H9 (cell line): Measurements from ENCODE around the gene ZNF474. TPM values are rescaled to one million over a fixed set of nuclear protein-coding genes. Genes with fewer than 3 reads are reported as not detected.

Source experiments
- DNase-seq: peaks from one replicate; pipeline ENCODE4 v3.0.0-alpha.2; 2017
- H2AFZ ChIP-seq: one replicate; pipeline ENCODE4 v1.6.1; 2013; ENCODE audit warnings: mild to moderate bottlenecking, low read length, control low read depth, moderate library complexity
- H2AK5ac ChIP-seq: 2 replicates; pipeline ENCODE4 v1.6.1; 2013; ENCODE audit warnings: low read length, control low read depth, mixed read lengths; ENCODE audit not compliant: insufficient read length
- H2BK120ac ChIP-seq: one replicate; pipeline ENCODE4 v1.6.1; 2013; ENCODE audit warnings: low read depth, mild to moderate bottlenecking, low read length, control low read depth, inconsistent platforms; ENCODE audit not compliant: poor library complexity, severe bottlenecking
- H2BK12ac ChIP-seq: 2 replicates; pipeline ENCODE4 v1.6.1; 2013; ENCODE audit warnings: low read length, control low read depth, mixed read lengths, low read depth; ENCODE audit not compliant: insufficient read length
- H2BK15ac ChIP-seq: 2 replicates; pipeline ENCODE4 v1.6.1; 2013; ENCODE audit warnings: low read depth, low read length, control low read depth
- H2BK20ac ChIP-seq: one replicate; pipeline ENCODE4 v1.6.1; 2013; ENCODE audit warnings: low read depth, mild to moderate bottlenecking, low read length, control low read depth, inconsistent platforms; ENCODE audit not compliant: poor library complexity, severe bottlenecking
- H2BK5ac ChIP-seq: 2 replicates; pipeline ENCODE4 v1.6.1; 2013; ENCODE audit warnings: low read length, control low read depth, mixed read lengths; ENCODE audit not compliant: insufficient read length
- H3K14ac ChIP-seq: 2 replicates; pipeline ENCODE4 v1.6.1; 2013; ENCODE audit warnings: low read length, control low read depth; ENCODE audit not compliant: insufficient read depth
- H3K18ac ChIP-seq: 2 replicates; pipeline ENCODE4 v1.6.1; 2013; ENCODE audit warnings: low read depth, mild to moderate bottlenecking, mixed read lengths, low read length, control low read depth; ENCODE audit not compliant: insufficient read length
- H3K23ac ChIP-seq: 2 replicates; pipeline ENCODE4 v1.6.1; 2013; ENCODE audit warnings: low read length, control low read depth, mixed read lengths, low read depth; ENCODE audit not compliant: insufficient read length
- H3K23me2 ChIP-seq: 2 replicates; pipeline ENCODE4 v1.6.1; 2013; ENCODE audit warnings: low read depth, mild to moderate bottlenecking, mixed read lengths, low read length, control low read depth; ENCODE audit not compliant: insufficient read length, poor library complexity, severe bottlenecking
- H3K27ac ChIP-seq: 2 replicates; pipeline ENCODE4 v1.5.1; 2013; ENCODE audit warnings: low read length, control low read depth, mixed read lengths, low read depth; ENCODE audit not compliant: insufficient read length
- H3K27me3 ChIP-seq: 2 replicates; pipeline ENCODE4 v1.6.1; 2013; ENCODE audit warnings: low read length, control low read depth, inconsistent platforms; ENCODE audit not compliant: insufficient read depth
- H3K4ac ChIP-seq: 2 replicates; pipeline ENCODE4 v1.6.1; 2013; ENCODE audit warnings: low read depth, mild to moderate bottlenecking, control low read depth, inconsistent platforms, low read length, moderate library complexity
- H3K4me1 ChIP-seq: 2 replicates; pipeline ENCODE4 v1.6.1; 2013; ENCODE audit warnings: low read length, control low read depth, inconsistent platforms; ENCODE audit not compliant: insufficient read depth
- H3K4me2 ChIP-seq: 2 replicates; pipeline ENCODE4 v1.6.1; 2013; ENCODE audit warnings: low read length, control low read depth, mixed read lengths; ENCODE audit not compliant: insufficient read length, insufficient read depth
- H3K56ac ChIP-seq: 2 replicates; pipeline ENCODE4 v1.6.1; 2013; ENCODE audit warnings: low read depth, mild to moderate bottlenecking, mixed read lengths, low read length, control low read depth; ENCODE audit not compliant: insufficient read length
- H3K79me1 ChIP-seq: 2 replicates; pipeline ENCODE4 v1.6.1; 2013; ENCODE audit warnings: low read depth, mild to moderate bottlenecking, moderate library complexity, low read length, control low read depth, inconsistent platforms; ENCODE audit not compliant: insufficient read depth, poor library complexity, severe bottlenecking
- H3K79me2 ChIP-seq: 2 replicates; pipeline ENCODE4 v1.6.1; 2013; ENCODE audit warnings: low read length, control low read depth, inconsistent platforms; ENCODE audit not compliant: insufficient read depth
- H3K9ac ChIP-seq: 2 replicates; pipeline ENCODE4 v1.6.1; 2013; ENCODE audit warnings: low read length, control low read depth, mixed read lengths; ENCODE audit not compliant: insufficient read length; ENCODE audit errors: extremely low read depth
- H3K9me3 ChIP-seq: one replicate; pipeline ENCODE4 v1.6.1; 2013; ENCODE audit warnings: low read depth, low read length, inconsistent platforms; ENCODE audit not compliant: control insufficient read depth
- H3T11ph ChIP-seq: one replicate; pipeline ENCODE4 v1.6.1; 2013; ENCODE audit warnings: mild to moderate bottlenecking, low read length, control low read depth, inconsistent platforms
- H4K20me1 ChIP-seq: one replicate; pipeline ENCODE4 v1.6.1; 2013; ENCODE audit not compliant: control insufficient read depth, insufficient read length, insufficient read depth
- H4K5ac ChIP-seq: 2 replicates; pipeline ENCODE4 v1.6.1; 2013; ENCODE audit warnings: low read depth, mild to moderate bottlenecking, mixed read lengths, low read length, control low read depth; ENCODE audit not compliant: insufficient read length
- H4K8ac ChIP-seq: replicated peaks from 2 replicates; pipeline ENCODE4 v1.6.1; 2013; ENCODE audit warnings: low read length, control low read depth, mixed read lengths, low read depth; ENCODE audit not compliant: insufficient read length
- H4K91ac ChIP-seq: 2 replicates; pipeline ENCODE4 v1.6.1; 2013; ENCODE audit warnings: low read depth, mild to moderate bottlenecking, moderate library complexity, mixed read lengths, low read length, control low read depth; ENCODE audit not compliant: insufficient read length
- H3K27ac Mint-ChIP-seq, 3 experiments: 2 replicates in 2 of 3; 3 replicates in 1 of 3; pipeline ENCODE4 v1.8.0; 2020 to 2021; ENCODE audit warnings: mixed read lengths in 3 of 3, mild to moderate bottlenecking in 1 of 3, moderate library complexity in 1 of 3
- H3K27me3 Mint-ChIP-seq: 2 replicates; pipeline ENCODE4 v1.8.0; 2021; ENCODE audit warnings: low read depth, mild to moderate bottlenecking, moderate library complexity, mixed read lengths
- H3K36me3 Mint-ChIP-seq, 3 experiments: 2 replicates in 2 of 3; 3 replicates in 1 of 3; pipeline ENCODE4 v1.8.0; 2020 to 2021; ENCODE audit warnings: low read depth in 3 of 3, mixed read lengths in 3 of 3; ENCODE audit not compliant: insufficient read depth in 1 of 3
- H3K4me1 Mint-ChIP-seq, 2 experiments: 2 replicates each; pipeline ENCODE4 v1.8.0; 2020; ENCODE audit warnings: mixed read lengths in 2 of 2
- H3K4me3 Mint-ChIP-seq, 2 experiments: 2 replicates in 1 of 2; 3 replicates in 1 of 2; pipeline ENCODE4 v1.8.0; 2020 to 2021; ENCODE audit warnings: mild to moderate bottlenecking in 2 of 2, mixed read lengths in 2 of 2, moderate library complexity in 1 of 2
- H3K9me3 Mint-ChIP-seq, 2 experiments: 2 replicates in 1 of 2; 3 replicates in 1 of 2; pipeline ENCODE4 v1.8.0; 2020; ENCODE audit warnings: mild to moderate bottlenecking in 2 of 2, mixed read lengths in 2 of 2, moderate library complexity in 1 of 2
- CTCF ChIP-seq: fragments of 200-600 bp; sonication (generic); conservative IDR thresholded peaks from 3 replicates; pipeline ENCODE4 v1.8.0; 2021; ENCODE audit warnings: antibody characterized with exemption, mild to moderate bottlenecking
- total RNA-seq: library from RNA; stranded (reverse); gene quantifications from 2 replicates; pipeline ENCODE4 v1.2.1, GENCODE V29; 2021

The ZNF474 gene
- total RNA-seq, 1 experiment from 2014 or later: not detected

- Histone ChIP-seq H3K27me3 (no peaks in the 10 kb centered on the region), H3K14ac (no peak overlapping the region), H2BK15ac (no peak overlapping the region), H3K9me3 (no peaks in the 10 kb centered on the region), H3K23ac (no peak overlapping the region), H3K56ac (no peak overlapping the region), H4K20me1 (no peaks in the 10 kb centered on the region), H2BK12ac (no peak overlapping the region), H3K18ac (no peak overlapping the region), H2AK5ac (no peak overlapping the region), H3T11ph (no peak overlapping the region), H3K79me1 (no peaks in the 10 kb centered on the region), H2BK120ac (no peak overlapping the region), H3K79me2 (no peaks in the 10 kb centered on the region), H2AFZ (no peak overlapping the region), H4K8ac (no peak overlapping the region), H3K4me1 (no peaks in the 10 kb centered on the region), H3K4me2 (no peak overlapping the region), H3K9ac (no peak overlapping the region), H2BK5ac (no peak overlapping the region), H4K91ac (no peak overlapping the region), H3K4ac (no peak overlapping the region), H4K5ac (no peak overlapping the region), H3K23me2 (no peaks in the 10 kb centered on the region), H3K27ac (no peak overlapping the region), H2BK20ac (no peak overlapping the region)
- H3K4me3 Mint-ChIP-seq: no peak overlapping the region
- TF ChIP-seq CTCF: no peak
- peaks cover 9 to 12% of the 10 kb centered on the region in 2 experiments for H3K4me1 Mint-ChIP-seq
- DNase-seq: no peak
- H3K27ac Mint-ChIP-seq: no peak overlapping the region
- no peaks in the 10 kb centered on the region for H3K27me3 Mint-ChIP-seq
- H3K9me3 Mint-ChIP-seq: no peaks in the 10 kb centered on the region; a peak in 1 of 5 replicates
- H3K36me3 Mint-ChIP-seq: no peaks in the 10 kb centered on the region
Observed at GRCh38 chr5:122200450-122200849, 71.1 kb downstream of the ZNF474 start.
